Lung (tissue), 12 donors: ENCODE measurements around the gene MUC5B. TPM values are rescaled to one million over a fixed set of nuclear protein-coding genes. Genes with fewer than 3 reads are reported as not detected.

ENCODE experiments used
- ATAC-seq: fragments of 200-7000 bp; cut with Tn5 transposase; one replicate; pipeline ENCODE4 v1.9.1; 2020; ENCODE audit warnings: moderate number of reproducible peaks; ENCODE audit not compliant: insufficient read depth, low FRiP score
- DNase-seq, 3 donors: peaks; one replicate each; pipeline ENCODE4 v3.0.0-alpha.2; 2013 to 2017
- H3K27ac ChIP-seq, 2 donors: one replicate each; pipeline ENCODE4 v1.5.1; 2013; ENCODE audit warnings: mild to moderate bottlenecking in 2 of 2, moderate library complexity in 2 of 2, control low read depth in 1 of 2, inconsistent platforms in 1 of 2, low read depth in 1 of 2, low read length in 1 of 2
- H3K27me3 ChIP-seq, 3 donors: one replicate each; pipeline ENCODE4 v1.5.1; 2013; ENCODE audit warnings: low read length in 2 of 3; ENCODE audit not compliant: control insufficient read depth in 3 of 3, insufficient read depth in 3 of 3
- H3K36me3 ChIP-seq, 4 donors: one replicate each; pipeline ENCODE4 v1.5.1; 2013; ENCODE audit warnings: low read length in 4 of 4, mild to moderate bottlenecking in 1 of 4, moderate library complexity in 1 of 4; ENCODE audit not compliant: control insufficient read depth in 4 of 4, insufficient read depth in 4 of 4
- H3K4me1 ChIP-seq, 5 donors: one replicate each; pipeline ENCODE4 v1.5.1; 2013; ENCODE audit warnings: low read length in 5 of 5, mild to moderate bottlenecking in 2 of 5, moderate library complexity in 1 of 5; ENCODE audit not compliant: control insufficient read depth in 5 of 5, insufficient read depth in 5 of 5
- H3K4me3 ChIP-seq: one replicate; pipeline ENCODE4 v1.5.1; 2013; ENCODE audit warnings: mild to moderate bottlenecking, control low read depth, moderate library complexity
- H3K9ac ChIP-seq, 2 donors: one replicate each; pipeline ENCODE4 v1.5.1; 2013; ENCODE audit warnings: low read length in 2 of 2, control low read depth in 1 of 2; ENCODE audit not compliant: insufficient read depth in 1 of 2
- H3K9me3 ChIP-seq, 4 donors: one replicate each; pipeline ENCODE4 v1.5.1; 2013; ENCODE audit warnings: low read length in 3 of 4, mild to moderate bottlenecking in 1 of 4, moderate library complexity in 1 of 4; ENCODE audit not compliant: control insufficient read depth in 4 of 4, insufficient read depth in 3 of 4
- CTCF ChIP-seq: IDR thresholded peaks from 2 replicates; pipeline ENCODE4 v1.5.1; 2012; ENCODE audit warnings: mild to moderate bottlenecking; ENCODE audit errors: control extremely low read depth, extremely low read depth
- WGBS, 2 donors: extraction: QIAGEN DNeasy Blood & Tissue Kit; methylation state at CpG; one replicate each; pipeline ENCODE4 v1.1.7; 2013; 5-methylcytosine and 5-hydroxymethylcytosine counted together
- polyA plus RNA-seq, 2 donors: library from polyadenylated mRNA; stranded (reverse); fragments of 200-250 nt; gene quantifications; one replicate each; pipeline ENCODE4 v1.2.1, GENCODE V29; 2013
- total RNA-seq, 2 donors: library from RNA; depleted of rRNA in 1 of 2; stranded (reverse); fragments of >200 nt in 1 of 2; gene quantifications; one replicate each; pipeline ENCODE4 v1.2.1, GENCODE V29; 2014 to 2021
- donor health status: control.
- donor health status: control.
- donor health status: Bipolar disorder and iron deficiency.
- donor health status: healthy.
- donor health status: DM: yes; HTN: yes; CAD: no.

The MUC5B gene
- total and polyA plus RNA-seq, 4 donors = 5.6 to 181 (median 28.2) TPM

- 66 to 82% methylated on average over 10 of the region's 10 CpGs for WGBS, 2 donors
- Histone ChIP-seq H3K27me3 (no peaks in the 10 kb centered on the region), H3K27ac (no peak overlapping the region), H3K4me1 (no peaks in the 10 kb centered on the region), H3K36me3 (no peaks in the 10 kb centered on the region), H3K9ac (no peak overlapping the region), H3K4me3 (no peak overlapping the region), H3K9me3 (peaks cover 0 to 12% (median 0%) of the 10 kb centered on the region in 4 donors)
- ATAC-seq (no peak), DNase-seq (no peak)
- TF ChIP-seq CTCF = no peak
These were observed 15.0 kb downstream of the MUC5B start for GRCh38 chr11:1237851-1238250.

- Histone ChIP-seq H3K4me3 (no peak overlapping the region), H3K36me3 (no peaks in the 10 kb centered on the region), H3K27ac (no peak overlapping the region), H3K4me1 (no peaks in the 10 kb centered on the region), H3K27me3 (no peaks in the 10 kb centered on the region), H3K9ac (no peak overlapping the region), H3K9me3 (peaks cover 0 to 12% (median 0%) of the 10 kb centered on the region in 4 donors)
- WGBS, 2 donors = 58 to 69% methylated on average over 32 to 34 of the region's 34 CpGs
- ATAC-seq (no peak), DNase-seq (peak; percentile 19 to 53 (median 42))
- no peak for TF ChIP-seq CTCF
These were observed 16.1 kb downstream of the MUC5B start for GRCh38 chr11:1238767-1239595.

DNA sequence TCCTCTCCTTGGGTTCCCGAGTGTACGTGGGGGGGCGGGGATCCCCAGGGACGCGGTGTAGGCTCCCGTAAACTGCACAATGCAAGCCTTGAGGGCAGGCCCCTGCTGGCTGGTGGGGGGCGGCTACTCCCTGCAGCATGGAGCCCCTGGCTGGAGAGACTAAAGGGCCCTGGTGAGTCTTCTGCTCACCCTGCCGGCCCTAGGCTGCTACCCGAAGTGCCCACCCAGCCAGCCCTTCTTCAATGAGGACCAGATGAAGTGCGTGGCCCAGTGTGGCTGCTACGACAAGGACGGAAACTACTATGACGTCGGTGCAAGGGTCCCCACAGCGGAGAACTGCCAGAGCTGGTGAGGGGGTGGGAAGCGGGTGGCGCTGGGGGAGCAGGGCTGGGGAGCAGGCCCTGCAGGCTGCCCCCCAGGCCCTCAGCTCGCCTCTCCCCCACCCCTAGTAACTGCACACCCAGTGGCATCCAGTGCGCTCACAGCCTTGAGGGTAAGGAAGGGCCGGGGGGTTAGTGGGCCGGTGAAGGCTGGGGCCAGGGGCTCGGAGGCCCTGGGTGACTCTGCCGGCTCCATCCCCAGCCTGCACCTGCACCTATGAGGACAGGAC lies 16.8 kb downstream of the MUC5B start:
- Histone ChIP-seq H3K27me3 (no peaks in the 10 kb centered on the region), H3K4me1 (no peaks in the 10 kb centered on the region), H3K9ac (no peak overlapping the region), H3K27ac (no peak overlapping the region), H3K4me3 (no peak overlapping the region), H3K36me3 (no peaks in the 10 kb centered on the region), H3K9me3 (peaks cover 0 to 12% (median 0%) of the 10 kb centered on the region in 4 donors)
- TF ChIP-seq CTCF = no peak
- 89 to 91% methylated on average over 23 of the region's 23 CpGs for WGBS, 2 donors
- DNase-seq (no peak), ATAC-seq (no peak)
